ENCODE data around the gene MRPL37.
"Not testable (repeated sequence)": the region's sequence is repeated elsewhere in the genome, so short reads cannot be mapped to it uniquely, and the experiment has no call there.

Gene MRPL37

DNA sequence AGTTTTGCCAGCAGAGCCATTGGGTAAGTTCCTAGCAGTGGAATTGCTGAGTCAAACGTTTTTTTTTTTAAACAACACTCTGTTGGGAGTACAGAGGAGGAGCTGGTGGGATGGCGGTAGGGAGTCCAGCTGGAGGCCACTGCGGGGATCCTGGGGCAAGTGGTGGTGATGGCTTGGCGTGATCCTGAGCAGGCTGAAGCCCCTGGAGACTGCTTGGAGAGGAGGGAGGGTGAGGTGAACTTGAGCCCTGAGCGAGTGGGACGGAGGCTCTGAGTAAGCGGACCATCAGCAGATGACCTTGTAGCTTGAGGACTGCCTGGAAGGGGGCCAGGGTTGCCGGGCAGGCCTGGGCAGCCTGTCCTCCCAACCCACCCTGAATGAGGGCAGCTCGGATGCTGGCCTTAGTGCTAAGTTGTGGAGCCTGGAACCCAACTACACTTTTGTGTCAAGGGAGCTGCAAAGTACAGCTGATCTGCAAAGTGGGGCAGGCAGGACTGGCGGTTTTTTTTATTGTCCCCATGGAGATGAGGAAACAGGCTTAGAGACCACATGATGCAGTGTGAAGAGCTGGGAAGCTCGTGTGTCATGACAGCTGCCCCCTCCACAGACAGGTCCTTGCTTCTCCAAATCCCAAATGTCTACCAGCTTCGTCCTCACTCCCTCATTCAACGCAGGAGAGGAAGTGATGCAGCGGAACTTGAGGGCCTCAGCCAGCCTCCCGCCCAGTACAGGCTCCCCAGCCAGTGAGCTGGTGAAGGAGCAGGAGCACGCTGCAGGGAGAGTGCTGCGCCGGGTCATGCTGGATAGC is 20.2 kb downstream of the MRPL37 start:
- no peak for DNase-seq (ENCODE audit: low read depth)

DNA sequence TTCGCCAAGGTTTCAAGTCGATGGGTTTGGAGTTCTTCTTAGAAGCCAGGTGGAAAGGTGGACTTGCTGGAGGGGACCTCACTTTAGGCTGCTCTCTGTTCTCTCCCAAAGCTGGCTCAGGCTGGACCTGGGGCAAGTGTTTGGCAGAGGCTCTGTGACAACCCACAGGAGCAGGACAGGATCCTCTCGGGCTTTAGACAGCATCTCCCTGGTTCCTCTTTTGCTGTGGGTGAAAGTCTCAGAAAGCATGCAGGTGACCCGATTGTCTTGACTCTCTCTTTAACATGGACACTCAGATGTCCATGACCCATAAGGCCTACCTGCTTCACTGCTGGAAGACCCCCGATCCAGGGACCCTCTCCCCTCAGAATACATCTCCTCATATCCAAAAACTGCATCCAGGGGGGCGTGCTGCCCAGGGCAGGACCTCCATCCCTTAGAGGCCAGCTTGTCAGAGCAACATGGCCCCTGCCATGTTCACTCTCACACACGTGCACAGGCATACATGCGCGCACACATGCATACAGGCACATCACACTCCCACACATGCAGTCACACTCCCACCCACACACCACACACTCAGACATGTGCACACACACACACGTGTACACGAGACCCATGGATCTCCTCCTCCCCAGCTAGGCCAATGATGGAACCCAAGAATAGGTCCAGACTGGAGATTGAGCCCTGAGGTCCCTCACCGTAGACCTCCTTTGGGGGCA is 21.3 kb downstream of the MRPL37 start:
- no peak for DNase-seq (ENCODE audit: low read depth)

DNA sequence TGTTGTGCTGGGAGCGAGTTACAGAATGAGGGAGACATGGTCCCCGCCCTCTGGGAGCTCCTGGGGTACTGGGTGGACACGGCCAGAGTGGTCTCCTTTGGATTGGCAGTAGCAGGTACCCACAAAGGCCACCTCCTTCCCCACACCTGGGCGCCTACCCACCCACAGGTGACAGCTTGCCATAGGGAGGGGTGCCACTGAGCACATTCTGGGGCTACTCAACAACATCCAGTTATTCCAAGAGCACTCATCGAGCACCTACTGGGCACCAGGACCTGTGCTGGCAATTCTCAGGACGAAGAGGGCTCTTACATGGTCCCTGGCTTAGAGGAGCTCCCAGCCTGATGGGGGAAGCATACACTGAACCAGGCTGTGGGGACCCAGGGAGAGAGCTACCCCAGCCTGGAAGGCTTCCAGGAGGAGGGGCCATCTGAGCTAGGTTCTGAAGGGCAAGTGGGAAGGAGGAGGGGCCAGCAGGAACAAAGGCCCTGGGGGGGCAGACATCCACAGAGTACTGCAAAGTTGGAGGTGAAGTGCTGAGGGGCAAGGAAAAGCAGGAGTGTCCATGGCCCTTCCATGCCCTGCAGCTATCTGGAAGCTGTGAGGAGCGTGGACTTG is 22.0 kb downstream of the MRPL37 start:
- no peak for DNase-seq (ENCODE audit: low read depth)

DNA sequence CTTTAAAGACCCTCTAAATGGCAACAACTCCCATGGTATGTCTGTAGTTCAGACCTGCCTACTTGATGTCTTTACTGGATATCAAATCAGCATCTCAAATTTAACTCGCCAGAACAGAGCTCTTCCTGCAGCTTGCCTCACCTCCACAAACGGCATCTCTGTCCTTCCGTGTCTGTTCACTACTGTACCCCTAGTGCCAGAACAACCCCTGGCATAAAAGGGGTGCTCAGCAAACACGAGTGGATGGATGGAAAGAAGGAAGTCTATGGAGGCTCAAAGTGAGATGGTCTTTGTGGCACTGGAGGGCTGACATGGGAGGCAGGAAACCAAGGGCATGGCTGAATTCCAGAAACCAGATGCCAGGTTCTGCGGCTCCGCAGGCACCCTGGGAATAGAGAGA is 22.7 kb downstream of the MRPL37 start:
- no peak for DNase-seq (ENCODE audit: low read depth)

DNA sequence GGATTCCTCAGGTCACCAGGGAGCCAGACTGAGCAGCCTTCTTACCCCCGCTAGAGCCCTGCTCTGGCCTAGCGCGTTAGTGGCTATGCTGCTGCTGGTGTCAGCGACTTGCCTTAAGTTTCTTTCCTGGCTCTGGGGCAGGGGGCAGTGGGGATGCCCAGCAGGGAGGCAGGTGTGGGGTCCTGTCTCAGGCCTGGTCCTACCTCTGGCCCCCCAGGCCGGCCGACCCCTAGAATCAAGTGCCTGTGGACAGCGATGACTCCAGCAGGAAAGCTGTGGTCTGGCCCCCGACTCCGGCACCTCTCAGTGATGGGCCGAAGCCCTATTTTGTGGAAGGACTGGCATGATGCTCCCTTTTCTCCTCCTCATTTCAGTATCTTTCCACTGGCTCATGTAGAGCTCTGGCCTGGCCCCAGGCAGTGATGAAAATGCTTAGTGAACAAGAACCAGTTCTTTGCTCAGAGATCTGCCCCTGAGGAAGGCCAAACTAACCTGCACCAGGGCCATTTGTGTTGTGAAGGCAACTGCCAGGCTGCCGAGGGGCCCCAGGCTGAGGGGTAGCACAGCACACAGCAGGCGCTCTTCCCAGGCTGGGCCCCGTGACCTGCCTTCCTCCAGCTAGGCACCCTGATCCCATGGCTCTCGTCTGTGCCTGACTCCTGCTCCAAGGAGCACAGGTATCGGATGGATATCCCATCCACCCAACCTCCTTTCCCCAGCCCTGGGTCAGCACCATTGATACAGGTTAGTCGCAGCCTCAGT is 23.7 kb downstream of the MRPL37 start:
- no peak for DNase-seq (ENCODE audit: low read depth)

DNA sequence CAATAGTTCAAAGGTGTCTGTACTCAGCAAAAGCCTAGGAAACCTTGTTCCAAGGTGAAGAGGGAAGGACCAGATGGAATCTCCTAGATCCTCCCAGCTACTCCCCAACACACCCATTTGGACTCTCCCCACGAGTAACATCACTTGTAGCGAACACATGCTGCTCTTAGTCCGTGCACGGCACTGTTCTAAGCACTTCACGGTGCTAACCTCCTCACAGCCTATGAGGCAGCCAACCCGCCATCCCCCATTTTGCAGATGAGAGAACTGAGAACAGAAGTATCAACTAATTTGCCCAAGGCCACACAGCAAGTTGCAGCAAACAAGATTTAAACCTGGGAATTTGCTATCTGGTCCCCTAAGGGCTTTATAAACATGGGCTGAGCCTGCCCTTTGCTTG is 24.3 kb downstream of the MRPL37 start:
- DNase-seq (ENCODE audit: low read depth): no peak

DNA sequence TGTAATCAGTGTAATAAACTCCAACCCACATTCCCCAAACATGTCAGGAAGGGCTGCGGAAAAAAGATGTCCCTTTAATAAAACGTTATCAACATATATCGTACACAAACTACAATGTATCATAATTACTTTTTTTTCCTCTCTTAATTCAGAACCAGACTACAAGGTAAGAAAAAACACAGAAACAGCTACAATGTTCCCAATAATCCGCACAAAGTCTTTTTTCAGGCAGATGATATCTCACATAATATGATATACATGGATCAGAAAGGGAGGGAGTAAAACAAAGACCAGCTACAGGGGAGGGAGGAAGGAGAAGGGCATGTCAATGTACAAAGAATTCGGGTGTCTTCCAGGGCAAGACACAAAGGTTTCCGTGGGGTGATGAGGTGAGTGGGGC is 25.4 kb downstream of the MRPL37 start:
- no peak for DNase-seq (ENCODE audit: low read depth)

DNA sequence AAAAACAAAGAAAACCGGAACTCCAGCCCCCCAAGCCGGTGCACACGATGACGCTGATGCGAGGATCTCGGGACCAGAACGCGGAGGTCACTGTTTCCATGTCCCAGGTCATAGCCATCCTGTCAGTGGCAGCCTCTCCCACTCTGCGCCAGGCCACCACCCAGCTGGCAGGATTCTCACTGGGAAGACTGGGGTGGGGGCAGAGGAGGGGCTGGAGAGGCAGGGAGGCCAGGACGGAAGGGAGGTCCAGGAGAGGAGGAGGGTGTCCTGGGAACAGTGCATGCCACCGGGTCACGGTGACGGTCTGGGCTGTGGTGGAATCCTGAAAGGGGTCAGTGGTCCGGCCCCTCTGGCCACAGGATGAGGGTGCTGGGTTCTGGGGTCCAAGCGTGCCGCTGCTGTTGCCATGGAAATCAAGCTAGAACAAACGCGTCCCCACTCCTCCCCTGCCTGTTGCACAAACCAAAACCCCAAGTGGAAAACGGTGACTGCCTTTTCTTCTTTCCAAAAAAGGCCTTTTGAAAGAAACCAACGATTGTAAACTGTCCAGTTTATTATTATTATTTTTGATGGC is 26.1 kb downstream of the MRPL37 start:
- DNase-seq (ENCODE audit: low read depth): no peak

DNA sequence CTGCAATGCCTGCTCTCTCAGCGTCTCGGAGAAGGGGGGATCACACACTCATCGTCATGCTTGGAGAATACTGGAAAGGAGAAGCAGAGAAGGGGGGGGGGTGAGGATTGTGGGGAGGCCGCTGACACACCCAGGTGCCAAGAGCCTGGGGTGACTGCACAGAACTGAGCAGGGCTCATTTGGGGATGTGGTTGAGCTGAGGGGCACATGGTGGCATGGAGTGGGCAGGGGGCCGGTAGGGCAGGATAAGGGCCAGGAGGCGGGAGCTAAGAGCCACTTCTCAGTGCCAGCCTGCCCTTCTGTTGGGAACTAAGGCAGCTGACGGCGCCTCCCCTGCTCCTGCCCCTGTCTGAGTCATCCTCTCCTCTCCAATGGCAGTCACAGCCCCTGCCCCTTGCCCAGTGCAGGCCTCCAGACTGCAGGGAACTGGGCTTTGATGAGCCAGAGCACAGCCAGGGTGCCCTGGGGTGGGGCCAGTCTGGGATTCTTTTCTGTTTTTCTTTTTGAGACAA is 27.2 kb downstream of the MRPL37 start:
- no peak for DNase-seq (ENCODE audit: low read depth)

DNA sequence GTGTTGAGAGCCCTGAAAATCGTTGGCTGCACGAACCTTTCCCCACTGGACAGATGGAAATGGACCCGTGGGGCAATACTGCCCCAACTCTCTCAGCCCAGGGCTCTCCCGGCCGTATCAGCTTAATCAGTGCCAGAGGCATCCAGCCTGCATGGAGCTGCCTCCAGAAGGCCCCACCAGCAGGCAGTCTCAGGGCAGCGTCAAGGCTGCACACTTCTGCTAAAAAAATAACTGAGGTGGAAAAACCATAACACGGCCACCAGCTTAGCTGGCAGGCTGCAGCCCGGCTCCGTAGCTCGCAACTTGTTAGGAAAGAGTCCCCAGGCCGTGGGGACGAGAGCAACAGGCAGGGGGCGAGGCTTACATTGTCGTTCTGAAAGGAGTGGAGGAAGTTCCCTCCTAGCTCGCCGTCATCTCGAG is 27.9 kb downstream of the MRPL37 start:
- no peak for DNase-seq (ENCODE audit: low read depth)

DNA sequence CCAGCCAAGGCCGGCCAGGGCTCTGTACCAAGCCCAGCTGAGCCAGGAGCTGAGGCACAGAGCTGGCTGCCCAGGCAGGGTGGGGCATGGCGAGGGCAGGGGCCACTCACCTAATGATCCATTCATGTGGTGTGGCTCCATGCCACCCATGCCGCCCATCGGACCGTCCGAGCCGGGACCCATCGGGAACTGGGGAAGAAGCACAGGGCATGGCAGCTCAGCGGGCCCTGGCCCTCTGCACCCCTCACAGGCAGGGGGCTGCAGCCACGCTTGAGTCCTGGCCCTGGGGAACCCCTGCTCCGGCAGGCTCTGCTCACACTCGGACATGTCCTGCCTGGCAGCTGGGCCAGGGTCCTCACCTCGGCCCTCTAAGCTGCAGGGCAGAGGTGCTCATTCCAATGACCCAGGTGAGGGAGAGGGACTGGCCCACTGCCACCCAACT is 28.7 kb downstream of the MRPL37 start:
- DNase-seq (ENCODE audit: low read depth): no peak

DNA sequence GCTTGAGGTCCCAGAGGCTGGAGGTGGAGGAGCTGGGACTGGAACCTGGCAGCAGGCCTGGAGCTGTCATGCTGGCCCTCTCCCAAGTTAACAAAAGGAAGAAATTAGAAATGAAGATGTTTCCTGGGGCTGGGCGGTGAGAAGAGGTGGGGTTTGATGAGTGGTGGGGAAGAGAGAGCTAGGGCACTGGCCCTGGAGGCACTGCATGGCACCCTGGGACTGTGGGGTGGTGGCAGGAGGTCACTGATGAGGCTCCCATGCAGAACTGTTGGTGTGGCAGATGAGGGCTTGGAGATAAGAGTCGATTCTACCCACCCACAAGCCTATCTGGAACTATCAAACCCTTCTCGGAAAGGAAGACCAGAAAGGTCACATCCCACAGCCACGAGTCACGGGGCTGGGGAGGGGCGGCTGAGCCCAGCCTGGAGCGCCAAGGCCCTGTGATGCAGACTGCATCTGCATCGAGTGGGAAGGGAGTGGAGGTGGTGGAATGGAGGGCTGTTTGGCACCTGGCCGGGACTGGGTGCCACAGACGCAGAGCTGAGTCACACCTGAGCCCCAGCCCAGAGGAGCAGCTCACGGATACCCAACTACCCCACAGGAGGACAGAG is 29.4 kb downstream of the MRPL37 start:
- no peak for DNase-seq (ENCODE audit: low read depth)

DNA sequence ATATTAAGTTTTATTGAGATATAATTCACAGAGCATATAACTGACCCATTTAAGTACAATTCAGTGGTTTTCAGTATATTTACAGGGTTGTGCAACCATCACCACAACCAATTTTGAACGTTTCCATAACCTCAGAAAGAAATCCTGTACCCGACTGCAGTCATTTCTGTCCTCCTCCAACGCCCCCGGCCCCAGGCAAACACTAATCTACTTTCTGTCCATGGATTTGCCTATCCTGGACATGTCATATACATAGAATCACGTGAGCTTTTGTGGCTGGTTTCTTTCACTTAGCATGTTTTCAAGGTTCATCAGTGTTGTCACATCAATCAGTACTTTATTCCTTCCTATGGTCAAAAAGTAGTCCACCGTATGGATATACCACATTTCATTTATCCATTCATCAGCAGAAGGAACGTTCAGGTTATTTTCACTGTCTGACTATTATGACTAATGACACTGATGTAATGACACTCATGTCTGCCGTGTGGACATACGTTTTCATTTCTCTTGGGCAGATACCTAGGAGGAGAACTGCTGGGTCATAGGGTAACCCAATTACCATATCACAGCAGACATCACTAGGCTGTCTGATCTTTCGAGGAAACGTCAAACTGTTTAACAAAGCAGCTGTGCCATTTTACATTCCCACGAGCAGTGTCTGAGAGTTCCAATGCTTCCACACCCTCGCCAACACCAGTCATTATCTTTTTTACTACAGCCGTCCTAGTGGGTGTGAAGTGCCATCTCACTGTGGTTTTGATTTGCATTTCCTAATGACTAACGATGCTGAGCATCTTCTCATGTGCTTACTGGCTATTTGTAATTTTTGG is 30.8 kb downstream of the MRPL37 start:
- no peak for DNase-seq (ENCODE audit: low read depth)

DNA sequence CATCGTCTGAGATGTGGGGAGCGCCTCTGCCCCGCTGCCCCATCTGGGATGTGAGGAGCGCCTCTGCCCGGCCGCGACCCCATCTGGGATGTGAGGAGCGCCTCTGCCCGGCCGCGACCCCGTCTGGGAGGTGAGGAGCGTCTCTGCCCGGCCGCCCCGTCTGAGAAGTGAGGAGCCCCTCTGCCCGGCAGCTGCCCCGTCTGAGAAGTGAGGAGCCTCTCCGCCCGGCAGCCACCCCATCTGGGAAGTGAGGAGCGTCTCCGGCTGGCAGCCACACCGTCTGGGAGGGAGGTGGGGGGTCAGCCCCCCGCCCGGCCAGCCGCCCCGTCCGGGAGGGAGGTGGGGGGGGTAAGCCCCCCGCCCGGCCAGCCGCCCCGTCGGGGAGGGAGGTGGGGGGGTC is 33.2 kb downstream of the MRPL37 start:
- DNase-seq (ENCODE audit: low read depth): not testable (repeated sequence)

DNA sequence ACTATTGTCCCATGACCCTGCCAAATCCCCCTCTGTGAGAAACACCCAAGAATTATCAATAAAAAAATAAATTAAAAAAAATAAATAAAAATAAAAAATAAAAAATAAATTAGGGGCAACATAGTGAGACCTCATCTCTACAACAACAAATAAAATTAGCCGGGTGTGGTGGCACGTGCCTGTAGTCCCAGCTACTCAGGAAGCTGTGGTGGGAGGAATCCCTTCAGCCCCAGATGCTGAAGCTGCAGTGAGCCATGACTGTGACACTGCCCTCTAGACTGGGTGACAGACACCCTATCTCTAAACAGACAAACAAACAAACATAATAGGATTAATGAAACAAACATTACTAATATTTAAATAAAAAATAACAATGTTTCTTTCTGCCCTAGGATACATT is 34.3 kb downstream of the MRPL37 start:
- no peak for DNase-seq (ENCODE audit: low read depth)

DNA sequence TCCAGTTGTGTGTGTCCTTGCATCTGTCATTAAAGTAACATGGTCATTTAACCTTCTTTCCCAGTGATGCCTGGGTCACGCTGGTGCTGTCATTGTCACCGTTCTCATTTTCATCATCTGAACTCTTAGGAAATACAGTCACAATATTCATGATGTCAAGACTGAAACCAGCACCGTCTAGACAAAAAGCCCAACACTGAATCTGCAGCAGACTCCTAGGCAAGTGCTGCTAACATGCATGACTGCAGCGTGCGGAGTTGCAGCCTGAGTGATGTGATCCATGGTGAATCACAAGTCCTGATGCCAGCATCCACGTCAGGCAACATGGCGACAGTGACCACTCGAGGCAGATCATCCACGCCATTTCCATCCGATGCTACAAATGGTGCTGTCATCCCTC is 37.6 kb downstream of the MRPL37 start:
- no peak for DNase-seq (ENCODE audit: low read depth)

DNA sequence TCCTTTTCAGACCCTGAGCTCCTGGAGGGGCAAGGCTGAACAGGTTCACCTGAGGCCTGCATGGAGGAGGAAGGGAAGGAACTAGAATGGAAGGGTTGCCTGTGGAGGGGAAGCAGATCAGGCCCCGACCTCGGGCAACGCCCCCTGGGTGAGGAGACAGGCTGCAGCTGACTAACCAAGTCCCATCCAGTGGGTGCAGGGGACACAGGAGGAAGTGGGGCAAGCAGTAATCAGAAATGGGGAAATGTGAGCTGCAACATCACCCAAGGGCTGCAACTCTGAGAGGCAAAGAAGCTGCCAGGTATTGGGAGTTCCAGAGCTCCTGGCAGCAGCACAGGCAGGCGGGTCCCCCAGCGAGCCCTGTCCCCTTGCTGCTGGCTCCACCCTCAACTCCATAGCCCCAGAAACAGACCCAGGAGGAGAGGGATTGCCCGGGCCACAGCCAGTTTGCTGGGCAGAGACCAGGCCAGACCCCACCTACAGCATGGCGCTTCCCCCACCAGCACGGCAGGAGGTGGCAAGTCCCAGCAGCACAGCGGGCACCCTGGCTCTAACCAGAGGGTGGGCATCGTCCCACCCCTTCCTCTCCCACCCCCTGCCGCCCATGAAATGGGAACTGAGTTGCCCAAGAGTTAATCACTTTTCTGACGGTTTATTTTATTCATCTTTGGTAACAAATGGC is 38.5 kb downstream of the MRPL37 start:
- DNase-seq (ENCODE audit: low read depth): no peak

DNA sequence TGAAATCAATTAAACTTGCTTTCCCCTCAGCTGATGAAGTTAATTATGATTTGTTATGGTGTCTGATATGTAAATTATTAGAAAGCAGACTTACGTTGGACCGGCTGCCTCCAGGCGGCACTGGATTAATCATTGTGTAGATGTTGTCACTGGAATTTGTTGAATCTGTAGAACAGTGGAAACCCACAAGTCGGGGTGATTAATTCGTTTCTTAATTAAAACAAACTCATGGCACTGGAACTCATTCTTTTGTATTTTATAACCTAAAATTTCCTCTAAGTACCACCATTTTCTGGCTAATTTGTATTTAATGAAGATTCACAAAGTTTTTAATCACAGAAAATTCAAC is 39.0 kb downstream of the MRPL37 start:
- DNase-seq (ENCODE audit: low read depth): no peak

DNA sequence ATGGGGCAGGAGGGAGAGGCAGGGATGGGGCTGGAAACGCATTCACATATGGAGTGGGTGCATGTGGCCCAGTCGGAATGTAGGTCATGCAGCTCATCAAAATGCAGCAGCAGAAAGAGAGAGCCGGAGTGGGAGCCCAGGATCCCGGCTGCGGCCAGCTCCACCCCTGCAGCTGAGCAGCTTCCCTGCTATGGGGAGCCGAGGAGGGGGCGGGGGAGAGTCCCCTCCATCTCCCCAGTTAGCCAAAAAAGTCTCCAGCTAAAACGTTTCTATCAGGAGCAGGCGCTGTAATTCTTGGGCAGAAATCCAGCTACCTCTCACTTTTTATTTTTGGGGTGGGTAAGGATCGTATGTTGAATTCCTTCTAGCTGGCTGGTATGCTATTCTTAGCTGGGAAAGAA is 39.7 kb downstream of the MRPL37 start:
- no peak for DNase-seq (ENCODE audit: low read depth)

DNA sequence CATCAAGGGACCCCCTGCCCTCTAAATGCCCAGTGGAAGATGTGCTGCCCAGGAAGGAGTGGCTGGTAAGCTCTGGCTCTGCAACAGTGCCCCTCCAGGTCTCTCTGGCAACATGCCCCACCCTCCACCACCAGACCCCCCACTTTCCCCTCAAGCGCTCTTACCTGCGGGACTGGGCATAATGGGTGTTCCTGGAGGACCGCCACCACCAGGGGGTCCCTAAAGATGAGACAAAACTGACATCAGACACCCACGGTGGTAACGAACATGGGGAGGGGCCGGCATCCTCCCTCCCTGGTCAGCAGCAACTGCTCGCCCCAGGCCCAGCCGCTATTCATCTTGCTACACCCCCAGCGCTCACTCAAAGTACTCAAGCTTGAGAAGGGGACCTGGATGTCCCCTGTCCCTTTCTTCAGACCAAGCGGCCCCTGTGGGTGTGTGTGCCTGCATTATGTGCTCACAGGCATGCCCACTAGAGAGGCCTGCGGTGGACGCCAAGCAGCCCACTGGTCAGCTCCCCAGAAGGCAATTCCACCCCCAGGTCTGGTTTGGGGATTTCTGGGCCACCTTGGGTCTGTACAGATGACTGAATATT is 40.9 kb downstream of the MRPL37 start:
- no peak for DNase-seq (ENCODE audit: low read depth)
